ENCODE results near the gene CLTB. TPM values are rescaled to one million over a fixed set of nuclear protein-coding genes. Genes with fewer than 3 reads are reported as not detected.
"Not testable (repeated sequence)": the region's sequence is repeated elsewhere in the genome, so short reads cannot be mapped to it uniquely, and the experiment has no call there.

CLTB gene
- total RNA-seq, 1 donor: 63.0 TPM

DNA sequence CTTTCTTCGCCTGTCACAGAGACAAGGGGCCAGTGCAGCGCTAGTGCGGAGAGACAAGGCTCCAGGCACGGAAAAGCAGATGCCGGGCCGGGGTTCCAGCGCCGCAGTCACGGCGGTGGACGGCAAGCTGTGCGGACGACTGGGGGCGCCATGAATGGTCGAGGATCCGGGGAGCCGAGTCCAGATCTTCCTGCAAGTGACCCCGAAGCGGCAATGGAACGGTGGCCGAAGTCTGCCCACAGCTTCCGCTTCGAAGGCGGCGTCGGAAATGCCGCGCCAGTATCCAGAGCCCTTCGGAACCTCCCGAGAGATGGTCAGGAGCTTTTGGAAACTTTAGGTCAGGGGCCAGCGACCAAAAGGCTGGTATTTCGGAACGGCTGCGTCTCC, 31.2 kb upstream of the CLTB start:
- Histone ChIP-seq H2AFZ (ENCODE audit: low read length) (peak overlapping the region; percentile 99), H3K9me3 (ENCODE audit: low read depth, low read length) (no peaks in the 10 kb centered on the region), H3K4me3 (ENCODE audit: insufficient read depth, low read length) (peak overlapping the region; percentile 99), H4K20me1 (ENCODE audit: insufficient read depth, low read length) (peaks cover 19% of the 10 kb centered on the region), H3K4me1 (ENCODE audit: insufficient read depth, low read length) (peaks cover 20% of the 10 kb centered on the region), H3K4me2 (ENCODE audit: insufficient read depth, low read length) (peak overlapping the region; percentile 98), H3K27ac (ENCODE audit: low read depth, low read length) (peak overlapping the region; percentile 87), H3K79me2 (ENCODE audit: insufficient read depth, low read length) (peaks cover 44% of the 10 kb centered on the region), H3K36me3 (ENCODE audit: insufficient read depth, low read length) (no peaks in the 10 kb centered on the region), H3K27me3 (ENCODE audit: insufficient read depth, low read length) (no peaks in the 10 kb centered on the region)
- no peak for TF ChIP-seq CTCF (IDR thresholded peaks at IDR 0.05; ENCODE audit: extremely low read depth, low read depth, low read length)
- DNase-seq (ENCODE audit: insufficient read length, low spot score, missing footprints): no peak

DNA sequence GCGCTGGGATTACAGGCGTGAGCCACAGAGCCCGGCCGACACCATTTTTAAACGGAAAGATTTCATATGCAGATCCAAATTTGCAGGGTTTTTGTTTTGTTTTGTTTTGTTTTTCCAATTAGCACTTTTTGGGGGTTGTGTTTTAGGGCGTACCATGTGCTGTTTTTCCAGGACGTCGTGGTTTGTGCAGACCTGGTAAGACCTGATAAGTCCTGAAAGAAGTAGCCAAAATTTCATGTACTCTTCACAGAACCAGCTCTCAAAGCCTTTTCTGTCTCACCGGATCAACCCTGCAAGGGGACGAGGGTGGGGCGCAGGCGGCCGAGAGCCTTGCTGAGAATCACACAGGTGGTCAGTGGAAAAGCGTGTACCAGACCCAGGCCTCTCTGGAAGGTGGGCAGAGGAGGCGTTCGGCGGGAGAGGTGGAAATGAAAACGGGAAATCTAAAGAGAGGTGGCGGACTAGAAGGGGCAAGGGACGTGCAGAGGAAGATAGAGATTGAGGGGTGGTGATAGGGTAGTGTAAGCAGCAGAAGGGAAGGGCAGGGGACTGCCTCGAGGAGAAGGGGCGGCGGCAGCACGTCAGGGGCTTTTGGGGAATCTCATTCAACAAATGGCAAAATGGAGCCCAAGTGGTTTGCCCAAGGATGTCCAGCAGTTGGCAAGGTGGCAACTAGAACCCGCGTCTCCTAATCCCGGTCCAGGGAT, 30.7 kb upstream of the CLTB start:
- Histone ChIP-seq H3K4me2 (ENCODE audit: insufficient read depth, low read length) (peak overlapping the region; percentile 98), H3K4me1 (ENCODE audit: insufficient read depth, low read length) (peaks cover 16% of the 10 kb centered on the region), H3K79me2 (ENCODE audit: insufficient read depth, low read length) (peaks cover 39% of the 10 kb centered on the region), H3K27me3 (ENCODE audit: insufficient read depth, low read length) (no peaks in the 10 kb centered on the region), H3K36me3 (ENCODE audit: insufficient read depth, low read length) (no peaks in the 10 kb centered on the region), H4K20me1 (ENCODE audit: insufficient read depth, low read length) (peaks cover 13% of the 10 kb centered on the region), H3K27ac (ENCODE audit: low read depth, low read length) (peak overlapping the region; percentile 87), H3K9me3 (ENCODE audit: low read depth, low read length) (no peaks in the 10 kb centered on the region), H2AFZ (ENCODE audit: low read length) (peak overlapping the region; percentile 99), H3K4me3 (ENCODE audit: insufficient read depth, low read length) (peak overlapping the region; percentile 99)
- peak; percentile 69 for DNase-seq (ENCODE audit: insufficient read length, low spot score, missing footprints)
- no peak for TF ChIP-seq CTCF (IDR thresholded peaks at IDR 0.05; ENCODE audit: extremely low read depth, low read depth, low read length)

- H3K36me3 ChIP-seq (ENCODE audit: insufficient read depth, low read length): no peaks in the 10 kb centered on the region
- H2AFZ ChIP-seq (ENCODE audit: low read length): no peak overlapping the region
- H4K20me1 ChIP-seq (ENCODE audit: insufficient read depth, low read length): peaks cover 13% of the 10 kb centered on the region
- H3K4me3 ChIP-seq (ENCODE audit: insufficient read depth, low read length): no peak overlapping the region
- no peak overlapping the region for H3K4me2 ChIP-seq (ENCODE audit: insufficient read depth, low read length)
- no peaks in the 10 kb centered on the region for H3K9me3 ChIP-seq (ENCODE audit: low read depth, low read length)
- peaks cover 32% of the 10 kb centered on the region for H3K79me2 ChIP-seq (ENCODE audit: insufficient read depth, low read length)
- H3K27ac ChIP-seq (ENCODE audit: low read depth, low read length): no peak overlapping the region
- no peak for TF ChIP-seq CTCF (IDR thresholded peaks at IDR 0.05; ENCODE audit: extremely low read depth, low read depth, low read length)
- no peaks in the 10 kb centered on the region for H3K27me3 ChIP-seq (ENCODE audit: insufficient read depth, low read length)
- peaks cover 20% of the 10 kb centered on the region for H3K4me1 ChIP-seq (ENCODE audit: insufficient read depth, low read length)
- DNase-seq (ENCODE audit: insufficient read length, low spot score, missing footprints): no peak
Measured at GRCh38 chr5:176446028-176446665, 29.8 kb upstream of the CLTB start.

GRCh38 chr5:176444742-176445141, 28.4 kb upstream of the CLTB start:
- Histone ChIP-seq H3K4me3 (ENCODE audit: insufficient read depth, low read length) (no peak overlapping the region), H3K4me1 (ENCODE audit: insufficient read depth, low read length) (peaks cover 20% of the 10 kb centered on the region), H3K4me2 (ENCODE audit: insufficient read depth, low read length) (no peak overlapping the region), H3K27me3 (ENCODE audit: insufficient read depth, low read length) (no peaks in the 10 kb centered on the region), H3K36me3 (ENCODE audit: insufficient read depth, low read length) (no peaks in the 10 kb centered on the region), H3K79me2 (ENCODE audit: insufficient read depth, low read length) (peaks cover 18% of the 10 kb centered on the region), H4K20me1 (ENCODE audit: insufficient read depth, low read length) (peaks cover 9% of the 10 kb centered on the region), H2AFZ (ENCODE audit: low read length) (no peak overlapping the region), H3K9me3 (ENCODE audit: low read depth, low read length) (no peaks in the 10 kb centered on the region), H3K27ac (ENCODE audit: low read depth, low read length) (no peak overlapping the region)
- no peak for DNase-seq (ENCODE audit: insufficient read length, low spot score, missing footprints)
- no peak for TF ChIP-seq CTCF (IDR thresholded peaks at IDR 0.05; ENCODE audit: extremely low read depth, low read depth, low read length)

DNA sequence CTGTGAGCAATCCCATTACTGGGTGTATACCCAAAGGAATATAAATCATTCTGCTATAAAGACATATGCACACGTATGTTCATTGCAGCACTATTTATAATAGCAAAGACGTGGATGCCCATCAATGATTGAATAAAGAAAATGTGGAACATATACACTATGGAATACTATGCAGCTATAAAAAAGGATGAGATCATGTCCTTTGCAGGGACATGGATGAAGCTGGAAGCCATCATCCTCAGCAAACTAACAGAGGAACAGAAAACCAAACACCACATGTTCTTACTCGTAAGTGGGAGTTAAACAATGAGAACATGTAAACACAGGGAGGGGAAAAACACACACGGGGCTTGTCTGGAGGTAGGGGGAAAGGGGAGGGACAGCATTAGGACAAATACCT, 26.6 kb upstream of the CLTB start:
- not testable (repeated sequence) for H3K27ac ChIP-seq (ENCODE audit: low read depth, low read length); H4K20me1 ChIP-seq (ENCODE audit: insufficient read depth, low read length); H3K4me3 ChIP-seq (ENCODE audit: insufficient read depth, low read length); H3K36me3 ChIP-seq (ENCODE audit: insufficient read depth, low read length); H3K27me3 ChIP-seq (ENCODE audit: insufficient read depth, low read length); DNase-seq (ENCODE audit: insufficient read length, low spot score, missing footprints); H3K4me2 ChIP-seq (ENCODE audit: insufficient read depth, low read length); H3K79me2 ChIP-seq (ENCODE audit: insufficient read depth, low read length); H2AFZ ChIP-seq (ENCODE audit: low read length); H3K9me3 ChIP-seq (ENCODE audit: low read depth, low read length)
- H3K4me1 ChIP-seq (ENCODE audit: insufficient read depth, low read length): peaks cover 19% of the 10 kb centered on the region
